NCI-H2081 (cell line): ENCODE measurements around the gene MORC1.
"Not testable (repeated sequence)": the region's sequence is repeated elsewhere in the genome, so short reads cannot be mapped to it uniquely, and the experiment has no call there.

Source experiments
- DNase-seq, 2 experiments: peaks; one replicate each; lab custom pipeline; 2025; lab: John Stamatoyannopoulos, UW

The MORC1 gene, protein sequence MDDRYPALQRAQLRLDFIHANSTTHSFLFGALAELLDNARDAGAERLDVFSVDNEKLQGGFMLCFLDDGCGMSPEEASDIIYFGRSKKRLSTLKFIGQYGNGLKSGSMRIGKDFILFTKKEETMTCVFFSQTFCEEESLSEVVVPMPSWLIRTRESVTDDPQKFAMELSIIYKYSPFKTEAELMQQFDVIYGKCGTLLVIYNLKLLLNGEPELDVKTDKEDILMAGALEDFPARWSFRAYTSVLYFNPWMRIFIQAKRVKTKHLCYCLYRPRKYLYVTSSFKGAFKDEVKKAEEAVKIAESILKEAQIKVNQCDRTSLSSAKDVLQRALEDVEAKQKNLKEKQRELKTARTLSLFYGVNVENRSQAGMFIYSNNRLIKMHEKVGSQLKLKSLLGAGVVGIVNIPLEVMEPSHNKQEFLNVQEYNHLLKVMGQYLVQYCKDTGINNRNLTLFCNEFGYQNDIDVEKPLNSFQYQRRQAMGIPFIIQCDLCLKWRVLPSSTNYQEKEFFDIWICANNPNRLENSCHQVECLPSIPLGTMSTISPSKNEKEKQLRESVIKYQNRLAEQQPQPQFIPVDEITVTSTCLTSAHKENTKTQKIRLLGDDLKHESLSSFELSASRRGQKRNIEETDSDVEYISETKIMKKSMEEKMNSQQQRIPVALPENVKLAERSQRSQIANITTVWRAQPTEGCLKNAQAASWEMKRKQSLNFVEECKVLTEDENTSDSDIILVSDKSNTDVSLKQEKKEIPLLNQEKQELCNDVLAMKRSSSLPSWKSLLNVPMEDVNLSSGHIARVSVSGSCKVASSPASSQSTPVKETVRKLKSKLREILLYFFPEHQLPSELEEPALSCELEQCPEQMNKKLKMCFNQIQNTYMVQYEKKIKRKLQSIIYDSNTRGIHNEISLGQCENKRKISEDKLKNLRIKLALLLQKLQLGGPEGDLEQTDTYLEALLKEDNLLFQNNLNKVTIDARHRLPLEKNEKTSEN

DNA sequence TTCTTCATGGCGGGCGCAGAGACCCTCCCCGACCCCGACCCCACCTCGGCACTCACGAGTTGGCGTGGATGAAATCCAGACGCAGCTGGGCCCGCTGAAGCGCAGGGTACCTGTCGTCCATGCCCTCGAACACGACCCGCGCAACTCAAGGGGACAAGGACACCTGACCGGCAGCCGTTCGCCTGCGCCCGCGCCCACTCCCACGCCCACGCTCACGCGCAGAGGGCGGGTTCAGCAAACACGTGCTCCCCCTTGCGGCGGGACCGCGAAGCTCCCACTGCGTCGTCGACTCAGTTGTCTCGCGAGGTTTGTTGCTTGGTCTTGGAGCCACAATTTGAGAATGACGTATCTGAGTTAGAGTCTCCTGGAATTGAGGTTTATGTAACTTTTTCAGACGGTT is at the start of gene MORC1:
Gene MORC1, minus strand, starts transcription at position 196 of the 400 bp plus-strand sequence. Its CDS starts 75 bp downstream, at position 121.
- DNase-seq, result no peak

- no peak for DNase-seq
These were observed 48.0 kb upstream of the MORC1 start for GRCh38 chr3:109165905-109166304.

DNA sequence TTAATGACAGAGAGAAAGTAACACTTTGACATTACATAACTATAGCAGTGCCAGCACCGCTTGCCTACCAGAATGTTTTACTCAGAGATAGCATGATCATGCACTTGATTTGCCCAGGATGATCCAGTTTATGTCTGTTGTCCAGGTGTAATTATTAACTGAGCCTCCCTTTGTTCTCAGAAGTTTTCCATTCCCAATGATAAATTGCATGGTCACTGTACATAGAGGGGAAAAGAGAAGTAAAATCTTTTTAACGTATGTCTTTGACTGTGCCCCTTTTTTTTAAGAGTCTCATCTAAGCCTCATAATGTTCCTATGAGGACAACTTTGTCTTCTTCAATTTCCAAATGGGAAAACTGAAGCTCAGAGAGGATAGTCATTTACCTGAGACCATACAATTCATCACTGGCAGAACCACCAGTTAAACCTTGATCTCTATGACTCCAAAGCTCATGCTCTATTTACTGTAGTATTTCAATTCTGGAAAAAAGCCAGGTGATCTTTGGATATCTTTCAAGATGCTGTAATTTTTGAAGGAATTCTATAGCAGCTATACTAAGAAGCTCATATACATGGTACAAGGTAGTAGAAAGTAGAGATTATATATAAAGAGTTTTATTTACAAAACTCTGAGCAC is 43.7 kb upstream of the MORC1 start:
- no peak for DNase-seq

DNA sequence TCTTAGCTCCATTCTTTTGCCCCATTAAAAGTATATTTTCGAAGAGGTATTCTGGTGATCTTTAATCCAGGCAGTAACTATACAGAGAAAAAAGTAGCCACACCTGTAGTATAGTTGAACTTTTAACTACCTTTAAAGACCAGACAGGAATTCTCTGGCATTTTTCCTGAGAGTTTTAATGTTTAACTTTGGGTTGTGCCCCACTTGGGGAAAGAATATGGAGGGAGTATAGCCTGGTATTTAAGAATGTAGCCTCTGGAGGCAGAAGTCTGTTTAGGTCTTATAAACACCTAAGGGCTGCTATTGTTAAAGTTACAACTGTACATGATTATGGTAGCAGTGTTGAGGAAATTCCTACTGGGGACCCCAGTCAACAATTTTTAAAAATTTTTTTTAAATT is 37.9 kb upstream of the MORC1 start:
- DNase-seq, result no peak

- no peak for DNase-seq
These were observed 37.0 kb upstream of the MORC1 start for GRCh38 chr3:109154979-109155378.

- no peak for DNase-seq
These were observed 34.4 kb upstream of the MORC1 start for GRCh38 chr3:109152320-109152719.

DNA sequence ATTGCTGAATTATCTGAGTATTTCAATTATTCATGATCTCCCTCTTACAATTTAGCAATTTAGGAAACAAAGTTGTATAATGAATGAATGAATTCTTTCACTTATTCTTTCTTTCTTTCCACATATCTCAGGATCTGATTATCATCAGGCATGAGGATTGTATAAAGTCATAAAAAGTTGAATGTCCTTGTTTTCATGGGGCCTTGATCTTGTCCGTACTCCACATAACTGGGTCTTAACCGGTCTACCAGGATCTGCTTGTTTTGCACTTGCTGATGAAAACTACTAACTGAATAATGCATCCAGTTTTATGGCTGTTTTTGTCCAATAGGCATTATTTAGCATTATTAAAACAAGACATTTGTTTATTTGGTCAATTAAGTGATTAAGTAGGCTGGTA is 31.1 kb upstream of the MORC1 start:
- no peak for DNase-seq

DNA sequence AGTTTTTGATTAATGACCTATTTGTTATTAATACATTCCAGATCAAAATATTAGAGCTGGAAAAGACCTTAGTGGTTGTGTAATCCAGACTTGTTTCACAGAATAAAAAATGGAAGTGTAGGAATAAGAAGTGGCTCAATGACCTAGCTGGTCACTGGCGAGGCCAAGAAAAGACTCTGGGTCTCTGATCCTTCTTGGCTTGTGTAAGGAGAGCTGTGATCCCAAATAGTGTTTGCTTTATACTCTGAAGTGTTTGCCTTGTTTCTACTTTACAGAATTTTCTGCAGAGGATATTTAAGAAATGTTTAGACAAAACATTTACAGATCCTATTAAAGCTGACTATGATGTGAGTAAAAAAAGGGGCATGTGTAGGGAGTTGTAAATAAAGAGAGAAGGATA is 25.7 kb upstream of the MORC1 start:
- no peak for DNase-seq

DNA sequence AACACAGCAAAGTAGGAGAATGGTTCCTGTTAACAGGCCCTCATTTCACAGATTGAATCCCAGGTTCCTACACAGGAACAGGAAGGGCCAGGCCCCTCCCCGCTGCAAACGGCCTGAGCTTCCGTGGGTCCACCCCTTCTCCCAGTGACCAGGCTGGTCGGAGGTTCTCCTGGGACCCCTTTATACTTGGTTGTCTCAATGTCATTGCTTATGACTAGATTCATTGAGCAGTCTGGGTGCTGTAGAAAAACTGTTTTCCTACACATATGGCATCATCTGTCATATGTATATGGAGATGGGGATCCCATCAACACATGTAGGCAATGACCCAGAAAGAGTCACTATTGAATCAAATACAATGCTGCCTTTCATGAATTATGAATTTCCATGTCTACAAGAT is 22.4 kb upstream of the MORC1 start:
- DNase-seq, result no peak

DNA sequence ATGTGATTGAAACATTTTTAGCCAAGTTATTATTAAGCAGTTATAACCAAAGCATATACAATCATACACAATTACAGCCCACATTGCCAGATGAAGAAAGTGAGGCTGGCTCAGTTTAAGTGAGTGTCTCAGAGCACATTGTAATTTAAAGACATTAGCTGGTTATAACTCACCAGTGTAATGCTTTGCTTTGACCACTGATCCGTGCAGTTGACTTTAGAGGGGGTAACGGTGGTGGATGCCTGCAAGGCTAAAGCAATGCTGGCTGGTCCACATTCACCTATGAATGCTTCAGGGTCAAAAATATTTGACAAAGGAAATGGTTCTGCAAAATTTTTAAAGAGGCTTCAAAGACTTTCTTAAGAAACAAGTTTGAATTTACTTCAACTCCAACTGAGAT is 19.8 kb upstream of the MORC1 start:
- DNase-seq, result peak in 1 of 2 experiments; percentile 40

GRCh38 chr3:109136523-109136922 is 18.6 kb upstream of the MORC1 start, which contains the start of gene C3orf85:
Gene C3orf85, plus strand, starts transcription at chr3:109136719. Its CDS starts 129 bp downstream, at chr3:109136848.
- no peak for DNase-seq

- DNase-seq, result not testable (repeated sequence)
These were observed 15.5 kb upstream of the MORC1 start for GRCh38 chr3:109133474-109133816.

- DNase-seq, result no peak
These were observed 15.0 kb upstream of the MORC1 start for GRCh38 chr3:109132801-109133473.

GRCh38 chr3:109131276-109131675 is 13.3 kb upstream of the MORC1 start:
- peak; percentile 24 to 59 for DNase-seq

DNA sequence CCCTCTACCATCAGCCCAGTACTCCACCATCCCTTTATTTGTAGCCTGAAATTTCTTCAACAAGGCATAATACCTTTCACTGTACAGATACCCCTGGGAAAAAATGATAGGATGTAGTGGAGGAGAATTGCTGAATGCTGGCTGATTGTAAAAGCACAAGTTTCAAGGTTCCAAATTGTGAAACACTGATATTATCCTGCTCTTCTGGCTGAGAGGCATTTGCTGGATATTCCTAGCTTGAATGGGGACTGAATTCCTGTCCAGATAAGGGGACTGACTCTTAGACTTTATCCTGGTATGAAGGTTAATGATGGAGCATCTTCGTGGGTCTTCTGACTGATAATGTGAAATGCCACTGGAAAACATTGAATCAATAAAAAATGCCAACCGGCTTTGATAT is 9.6 kb upstream of the MORC1 start:
- DNase-seq, result no peak

DNA sequence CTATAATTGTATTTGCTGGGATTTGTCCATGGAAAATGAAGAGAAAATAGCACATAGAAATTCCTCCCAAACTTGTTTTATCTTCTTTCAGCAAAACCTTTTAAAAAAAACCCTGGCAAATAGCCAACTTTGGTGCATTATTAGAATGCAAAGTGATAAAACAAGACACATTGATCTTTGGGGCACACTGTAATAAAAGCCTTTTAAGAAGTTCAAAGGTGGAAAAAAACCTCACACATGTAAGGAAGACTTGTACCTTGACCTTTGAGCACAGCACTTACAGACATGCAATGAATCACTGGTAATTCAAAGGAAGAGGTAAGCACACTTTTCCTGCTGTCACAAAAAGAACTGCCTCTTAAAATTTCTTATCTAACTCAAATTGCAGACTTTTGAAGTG is 8.0 kb upstream of the MORC1 start:
- DNase-seq, result no peak

GRCh38 chr3:109122690-109123089 is 4.8 kb upstream of the MORC1 start:
- DNase-seq, result no peak

GRCh38 chr3:109118584-109118983 is 650 bp upstream of the MORC1 start:
- no peak for DNase-seq

DNA sequence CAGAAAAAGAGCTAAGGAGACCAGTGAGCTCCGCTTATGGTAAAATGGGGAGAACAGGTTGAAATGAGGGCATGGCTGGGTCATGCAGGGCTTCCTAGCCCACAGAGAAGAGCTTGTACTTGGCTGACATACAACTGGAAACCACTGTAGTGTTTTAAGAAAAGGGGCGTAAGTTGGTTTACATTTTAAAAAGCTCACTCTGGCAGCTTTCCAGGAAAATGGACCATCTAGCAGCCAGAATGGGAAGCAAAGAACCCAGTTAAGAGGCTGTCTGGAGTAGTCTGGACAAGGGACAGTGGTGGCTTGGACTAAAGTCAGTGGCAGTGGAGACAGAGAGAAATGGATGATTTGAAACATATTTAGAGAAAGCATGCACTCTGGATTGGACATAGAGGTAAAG is 1.9 kb downstream of the MORC1 start:
- DNase-seq, result no peak

DNA sequence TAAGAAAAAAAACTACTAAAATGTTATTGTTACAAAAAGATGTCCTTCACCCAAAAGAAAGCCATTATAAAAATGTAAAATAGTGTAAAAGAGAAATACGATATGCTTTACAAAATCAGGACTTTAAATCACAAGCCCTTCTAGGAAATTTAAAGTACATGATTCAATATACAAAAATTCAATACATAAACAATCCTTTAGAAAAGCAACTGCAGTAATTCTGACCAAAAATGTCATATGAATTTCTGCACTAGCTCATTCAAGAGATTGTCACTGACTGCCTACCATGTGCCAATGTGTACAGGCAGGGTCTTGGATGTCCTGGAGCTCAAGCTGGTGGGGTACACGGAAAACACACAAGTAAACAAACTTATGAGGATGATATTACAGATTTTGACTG is 2.5 kb downstream of the MORC1 start:
- no peak for DNase-seq

DNA sequence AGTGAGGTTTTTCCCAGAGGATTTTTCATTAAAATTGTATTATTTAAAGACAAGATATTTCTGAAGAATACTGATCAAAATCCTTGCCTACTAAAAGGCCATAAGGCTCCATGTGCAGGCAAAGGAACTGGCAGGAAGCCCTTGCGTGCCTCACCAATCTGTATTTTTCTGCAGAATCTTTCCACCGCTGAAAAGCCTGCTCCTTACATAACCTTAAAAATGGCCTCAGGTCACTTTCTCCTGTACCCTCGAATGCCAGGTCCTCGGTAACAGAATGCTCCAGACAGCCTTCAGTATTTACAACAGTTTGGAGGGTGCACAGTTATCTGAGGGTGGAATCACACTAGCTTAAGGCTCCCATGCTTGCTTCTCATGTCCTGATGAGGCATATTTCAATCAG is 3.2 kb downstream of the MORC1 start:
- no peak for DNase-seq
